Measurements from ENCODE around the gene RECK.
"Not testable (repeated sequence)": the region's sequence is repeated elsewhere in the genome, so short reads cannot be mapped to it uniquely, and the experiment has no call there.

The RECK gene

DNA sequence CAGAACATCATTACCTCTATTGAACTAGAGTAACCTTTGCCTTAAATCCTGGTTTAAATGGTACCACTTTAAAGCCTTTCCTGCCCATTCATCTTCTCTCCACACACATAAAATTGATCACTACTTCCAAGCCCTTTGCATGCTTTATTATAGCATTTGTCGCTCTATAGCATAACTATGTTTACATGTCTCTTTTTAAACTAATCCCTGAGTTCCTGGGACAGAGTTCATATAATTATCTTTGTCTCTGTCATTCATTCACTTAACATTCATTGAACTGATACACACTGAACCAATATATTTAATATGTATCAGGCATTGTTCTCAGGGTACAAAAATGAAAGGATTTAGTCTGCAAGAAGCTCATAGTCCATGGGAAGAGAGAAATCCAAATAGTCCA is 37.3 kb downstream of the RECK start:
- no peak for DNase-seq

DNA sequence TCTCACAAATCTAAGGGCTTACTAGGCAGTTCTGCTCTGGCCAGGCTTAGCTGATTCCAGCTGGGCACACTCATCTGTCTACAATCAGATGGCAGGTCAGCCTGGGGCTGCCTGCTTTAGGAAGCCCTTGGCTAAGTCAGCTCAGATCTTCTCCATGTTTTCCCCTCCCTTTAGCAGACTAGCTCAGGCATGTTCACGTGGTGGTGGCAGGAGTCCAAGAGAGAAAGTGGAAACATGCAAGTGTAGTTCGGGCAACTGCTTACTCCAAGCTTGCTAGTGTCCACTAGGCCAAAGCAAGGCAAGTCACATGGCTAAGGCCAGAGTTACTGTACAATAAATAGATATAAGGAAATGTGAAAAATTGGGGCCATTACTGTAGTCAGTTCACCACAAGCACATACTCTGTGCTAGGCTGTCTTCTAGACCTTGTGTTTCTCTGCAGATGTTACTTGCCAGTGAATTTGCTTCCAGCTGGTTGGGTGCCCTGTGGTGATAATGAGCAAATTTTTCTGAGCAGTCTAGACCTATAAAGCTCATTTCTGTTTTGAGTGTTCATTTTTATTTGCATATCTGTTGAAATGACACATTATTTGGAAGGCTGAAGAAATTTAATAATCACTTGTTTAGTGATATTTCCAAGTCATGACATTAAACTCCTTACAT is 38.3 kb downstream of the RECK start:
- DNase-seq, result no peak

DNA sequence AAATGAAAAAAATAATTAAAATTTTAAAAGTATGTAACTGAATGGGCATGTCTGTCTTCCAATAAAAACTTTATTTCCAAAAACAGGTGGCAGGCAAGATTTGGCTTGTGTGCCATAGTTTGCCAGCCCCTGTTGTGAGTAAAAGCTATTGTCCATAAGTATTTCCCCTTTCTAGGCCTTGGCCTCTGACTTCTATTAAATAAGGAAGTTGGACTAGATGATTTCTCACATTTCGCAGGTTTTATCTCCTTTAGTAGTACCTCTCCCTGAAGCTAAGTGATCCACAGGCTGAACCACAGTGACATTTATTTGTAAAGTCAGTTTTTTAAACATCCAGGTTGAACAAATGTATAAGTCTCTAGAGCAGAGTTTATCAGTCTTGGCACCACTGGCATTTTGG is 41.3 kb downstream of the RECK start:
- DNase-seq, result no peak

DNA sequence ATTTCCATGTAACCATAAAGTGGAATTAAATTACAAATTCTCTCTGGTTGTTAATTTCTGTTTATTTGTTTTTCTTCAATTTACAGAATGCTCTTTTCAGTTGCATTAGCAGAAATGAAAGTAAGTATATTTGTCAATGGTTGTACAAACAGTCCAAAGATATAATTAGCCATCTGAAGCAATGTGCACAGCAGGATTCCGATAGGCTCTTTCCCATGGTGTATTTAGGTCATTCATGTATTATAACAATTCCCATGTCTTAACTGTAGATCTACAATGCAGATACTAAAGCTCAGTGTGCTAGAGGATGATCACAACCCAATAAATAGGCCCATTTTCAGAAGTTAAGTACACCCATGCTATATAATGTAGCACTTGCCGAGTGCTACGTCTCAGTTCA is 43.8 kb downstream of the RECK start:
- no peak for DNase-seq

DNA sequence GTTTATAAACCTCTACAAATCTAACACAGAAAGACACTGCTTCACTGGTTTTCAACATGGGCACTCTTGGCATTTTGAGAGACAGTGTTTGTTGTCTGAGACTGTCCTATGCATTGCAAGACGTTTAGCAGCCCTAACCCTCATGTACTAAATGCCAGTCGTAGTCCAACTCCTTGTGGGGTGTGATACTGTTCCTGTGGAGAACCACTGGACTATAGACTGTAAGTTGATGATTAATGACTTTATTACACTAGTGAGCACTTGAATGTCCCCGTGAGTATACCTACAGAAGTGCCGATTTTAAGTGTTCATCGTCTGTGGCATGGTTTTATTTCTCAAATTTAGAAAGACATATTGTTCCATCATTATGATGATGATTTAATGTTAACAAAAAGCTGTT is 46.2 kb downstream of the RECK start:
- no peak for DNase-seq

DNA sequence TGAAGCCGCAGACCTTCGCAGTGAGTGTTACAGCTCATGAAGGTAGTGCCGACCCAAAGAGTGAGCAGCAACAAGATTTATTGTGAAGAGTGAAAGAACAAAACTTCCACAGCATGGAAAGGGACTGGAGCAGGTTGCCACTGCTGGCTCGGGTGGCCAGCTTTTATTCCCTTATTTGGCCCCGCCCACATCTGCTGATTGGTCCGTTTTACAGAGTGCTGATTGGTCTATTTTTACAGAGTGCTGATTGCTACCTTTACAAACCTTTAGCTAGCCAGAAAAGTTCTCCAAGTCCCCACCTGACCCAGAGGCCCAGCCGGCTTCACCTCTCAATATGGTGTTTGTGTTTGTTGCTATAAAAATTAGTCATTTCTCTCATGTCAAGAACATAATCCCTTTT is 49.7 kb downstream of the RECK start:
- DNase-seq, result no peak

DNA sequence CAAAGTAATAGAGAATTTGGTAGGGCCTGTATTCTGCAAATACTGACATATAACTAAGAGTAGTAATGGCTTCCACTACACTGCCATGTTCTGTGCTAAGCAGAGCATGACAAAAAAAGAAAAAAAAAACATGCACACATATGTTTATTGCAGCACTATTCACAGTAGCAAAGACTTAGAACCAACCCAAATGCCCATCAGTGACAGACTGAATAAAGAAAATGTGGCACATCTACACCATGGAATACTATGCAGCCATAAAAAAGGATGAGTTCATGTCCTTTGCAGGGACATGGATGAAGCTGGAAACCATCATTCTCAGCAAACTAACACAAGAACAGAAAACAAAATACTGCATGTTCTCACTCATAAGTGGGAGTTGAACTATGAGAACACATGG is 50.3 kb downstream of the RECK start:
- DNase-seq, result not testable (repeated sequence)

DNA sequence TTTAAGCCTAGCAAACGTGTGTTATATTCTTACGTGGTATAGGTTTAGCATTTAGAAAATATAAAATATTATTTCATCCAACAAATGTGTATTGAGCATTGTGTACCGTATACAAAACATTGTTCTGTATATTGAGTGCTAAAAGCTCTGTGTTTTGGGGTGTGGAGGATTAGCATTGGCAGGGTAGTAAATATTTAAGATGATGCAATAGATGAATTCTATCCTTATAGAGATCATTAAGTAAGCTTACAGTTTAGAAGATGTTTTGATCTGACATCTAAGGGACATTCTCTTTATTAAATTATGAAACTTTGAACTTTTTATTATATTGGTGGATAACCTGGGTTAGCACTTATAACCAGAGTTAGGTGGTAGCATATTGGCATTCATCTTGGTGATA is 51.3 kb downstream of the RECK start:
- DNase-seq, result no peak

DNA sequence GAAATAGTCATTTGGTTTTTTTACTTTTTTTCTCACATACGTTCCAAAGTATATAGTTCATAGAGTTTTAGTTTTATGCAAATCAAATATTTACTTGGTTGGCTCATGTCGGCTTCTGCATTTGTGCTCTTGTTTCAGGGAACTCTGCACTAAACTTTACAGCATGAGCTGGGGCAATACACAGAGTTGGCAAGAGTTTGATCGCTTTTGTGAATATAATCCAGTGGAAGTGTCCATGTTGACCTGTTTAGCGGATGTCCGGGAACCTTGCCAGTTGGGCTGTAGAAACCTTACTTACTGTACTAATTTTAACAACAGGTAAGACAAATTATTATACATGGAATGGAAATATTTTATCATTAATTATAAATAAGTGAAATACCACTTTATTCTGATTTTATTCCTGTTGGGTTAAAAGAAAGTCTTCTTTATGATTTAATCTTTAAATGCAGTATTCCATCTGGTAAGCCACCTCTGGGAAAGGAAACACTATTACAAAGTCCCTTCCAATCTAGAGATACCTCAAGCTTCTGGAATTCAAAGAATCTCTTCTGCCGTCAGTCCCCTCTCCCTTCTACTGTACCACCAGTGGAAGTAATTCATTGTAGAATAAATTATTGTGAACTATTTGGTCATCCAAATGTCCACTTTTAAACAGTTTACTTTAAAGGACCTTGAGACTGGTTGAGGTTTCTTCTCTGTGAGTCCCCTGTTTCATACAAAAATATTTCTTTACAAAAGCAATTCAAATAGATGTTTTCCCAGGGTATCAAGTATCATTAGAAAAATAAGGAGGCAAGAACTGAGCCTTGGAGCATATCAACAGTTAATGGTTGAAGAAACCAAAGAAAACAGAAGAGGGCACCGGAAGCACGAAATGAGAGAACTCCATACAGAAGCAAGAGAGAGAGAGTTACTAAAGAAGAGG is 54.6 kb downstream of the RECK start:
- no peak for DNase-seq

DNA sequence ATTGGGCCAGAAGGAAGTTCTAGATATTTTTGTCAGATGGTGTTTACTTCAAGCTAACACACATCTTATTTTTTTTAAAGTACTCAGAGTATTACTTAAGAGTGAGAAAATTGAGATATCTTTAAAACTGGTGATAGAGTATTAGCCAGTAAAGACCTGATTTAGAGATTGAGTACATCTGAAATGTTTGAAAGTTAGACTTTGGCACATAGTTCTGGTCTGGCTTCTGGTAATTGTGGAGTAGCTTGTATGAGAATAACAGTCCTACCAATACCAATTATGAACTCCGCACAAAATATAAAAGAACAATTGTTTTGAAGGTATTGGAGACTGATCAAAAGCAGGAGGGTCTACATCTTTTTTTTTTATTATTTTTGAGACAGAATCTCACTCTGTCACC is 55.3 kb downstream of the RECK start:
- DNase-seq, result no peak

DNA sequence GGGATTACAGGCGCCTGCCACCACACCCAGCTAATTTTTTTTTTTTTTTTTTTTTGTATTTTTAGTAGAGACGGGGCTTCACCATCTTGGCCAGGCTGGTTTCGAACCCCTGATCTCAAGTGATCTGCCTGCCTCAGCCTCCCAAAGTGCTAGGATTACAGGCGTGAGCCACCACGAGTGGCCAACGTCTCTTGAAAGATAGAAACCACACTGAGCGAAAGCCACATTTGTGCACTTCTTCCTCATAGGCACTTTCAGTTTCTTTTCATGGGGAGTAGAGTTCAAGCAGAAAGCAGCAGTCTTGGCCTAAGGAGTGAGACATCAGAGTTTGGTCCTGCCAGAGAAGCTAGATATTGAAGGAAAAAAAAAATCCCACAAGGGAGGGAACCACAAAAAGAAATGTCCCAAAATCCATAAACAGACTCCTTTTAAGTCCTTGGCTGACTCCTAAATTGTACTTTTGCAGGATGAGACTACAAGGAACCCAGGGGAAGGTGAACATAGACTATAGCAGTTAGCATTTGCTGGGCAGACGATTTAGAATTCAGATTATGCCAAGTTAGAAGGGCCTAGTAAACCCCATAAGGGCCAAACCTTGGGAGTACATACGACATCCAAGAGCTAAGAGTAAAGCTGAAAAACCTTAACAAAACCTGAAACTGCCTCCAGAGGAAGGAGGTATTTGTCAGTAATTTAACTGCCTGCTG is 55.9 kb downstream of the RECK start:
- DNase-seq, result no peak

DNA sequence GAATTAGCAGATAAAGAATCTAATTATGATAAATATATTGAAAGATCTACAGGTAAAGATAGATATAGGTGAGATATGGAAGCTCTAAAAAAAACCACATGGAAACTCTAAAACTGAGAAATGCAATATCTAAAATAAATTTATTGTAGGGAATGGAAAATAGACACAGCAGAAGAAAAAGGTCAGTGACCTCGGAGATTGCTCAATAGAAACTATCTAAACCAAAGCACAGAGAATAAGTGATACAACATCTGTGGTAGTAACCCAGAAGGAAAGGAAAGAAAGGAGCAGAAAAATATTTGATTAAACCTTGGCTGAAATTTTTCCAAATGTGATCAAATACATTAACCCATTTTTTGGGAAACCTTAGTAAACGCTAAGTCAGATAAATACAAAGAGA is 56.7 kb downstream of the RECK start:
- no peak for DNase-seq

DNA sequence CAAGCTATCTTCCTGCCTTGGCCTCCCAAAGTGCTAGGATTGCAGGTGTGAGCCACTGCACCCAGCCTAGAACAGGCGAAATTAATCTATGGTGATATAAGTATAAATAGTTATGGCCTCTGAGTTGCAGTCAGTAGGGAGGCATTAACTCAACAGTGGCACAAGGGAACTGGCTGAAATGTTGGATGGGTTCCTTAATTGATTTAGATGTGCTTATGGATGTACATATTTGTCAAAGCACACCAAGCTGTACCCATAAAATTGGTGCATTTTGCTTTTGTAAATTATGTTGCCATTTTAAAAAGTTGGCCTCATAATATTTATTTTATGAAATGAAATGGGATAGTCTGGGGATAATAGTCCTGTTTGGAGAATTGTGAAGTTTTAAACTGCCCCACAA is 63.0 kb downstream of the RECK start:
- DNase-seq, result no peak

DNA sequence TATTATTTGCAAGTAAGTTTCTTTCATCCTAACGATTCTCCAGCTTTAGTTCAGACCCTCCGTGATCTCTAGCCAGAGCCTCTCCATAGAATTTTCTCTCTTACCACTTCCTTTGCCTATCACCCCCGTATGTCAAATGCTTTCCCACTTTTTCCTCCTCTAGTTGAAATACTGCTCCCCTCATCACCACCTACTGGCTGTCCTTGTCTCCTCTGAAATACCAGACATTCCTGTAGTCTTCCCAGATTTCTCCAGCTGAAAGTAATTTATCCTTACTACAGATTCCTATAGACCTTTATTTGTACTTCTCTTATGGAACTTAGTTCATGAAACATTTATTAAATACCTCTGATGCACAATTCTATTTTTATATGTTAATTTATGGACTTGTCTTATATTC is 63.8 kb downstream of the RECK start:
- DNase-seq, result no peak

DNA sequence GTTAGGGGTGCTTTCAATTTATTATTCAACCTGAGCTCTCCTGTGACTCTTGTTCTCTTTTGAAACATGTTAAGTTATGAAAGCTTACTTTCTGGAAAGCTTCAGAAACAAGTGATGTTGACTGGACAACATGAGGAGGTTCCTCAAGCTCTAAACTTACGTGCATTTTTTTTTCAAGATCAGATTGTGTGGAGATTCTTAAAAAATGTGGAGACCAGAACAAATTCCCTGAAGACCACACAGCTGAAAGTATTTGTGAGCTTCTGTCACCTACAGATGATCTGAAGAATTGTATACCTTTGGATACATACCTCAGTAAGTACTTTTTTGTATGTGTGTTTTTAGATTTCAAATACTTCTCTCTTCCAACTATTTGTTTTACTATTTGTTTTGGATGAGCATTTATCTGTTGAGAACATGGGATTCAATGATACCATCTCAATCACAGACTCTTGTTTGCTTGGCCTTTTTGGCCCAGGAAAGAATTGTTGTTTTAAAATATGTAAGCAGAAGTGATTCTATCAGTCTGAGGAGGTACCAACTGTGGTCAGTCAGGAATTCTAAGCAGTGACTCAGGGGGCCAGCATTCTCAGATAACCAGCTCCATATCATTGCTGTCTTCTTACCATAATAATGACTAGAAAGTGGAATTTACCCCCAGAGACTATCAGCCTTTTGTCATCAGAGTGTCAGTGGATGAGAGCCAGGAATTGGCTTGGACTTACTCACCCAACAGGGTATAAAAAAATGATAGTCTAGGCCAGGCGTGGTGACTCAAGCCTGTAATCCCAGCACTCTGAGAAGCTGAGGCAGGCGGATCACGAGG is 65.4 kb downstream of the RECK start:
- DNase-seq, result no peak

DNA sequence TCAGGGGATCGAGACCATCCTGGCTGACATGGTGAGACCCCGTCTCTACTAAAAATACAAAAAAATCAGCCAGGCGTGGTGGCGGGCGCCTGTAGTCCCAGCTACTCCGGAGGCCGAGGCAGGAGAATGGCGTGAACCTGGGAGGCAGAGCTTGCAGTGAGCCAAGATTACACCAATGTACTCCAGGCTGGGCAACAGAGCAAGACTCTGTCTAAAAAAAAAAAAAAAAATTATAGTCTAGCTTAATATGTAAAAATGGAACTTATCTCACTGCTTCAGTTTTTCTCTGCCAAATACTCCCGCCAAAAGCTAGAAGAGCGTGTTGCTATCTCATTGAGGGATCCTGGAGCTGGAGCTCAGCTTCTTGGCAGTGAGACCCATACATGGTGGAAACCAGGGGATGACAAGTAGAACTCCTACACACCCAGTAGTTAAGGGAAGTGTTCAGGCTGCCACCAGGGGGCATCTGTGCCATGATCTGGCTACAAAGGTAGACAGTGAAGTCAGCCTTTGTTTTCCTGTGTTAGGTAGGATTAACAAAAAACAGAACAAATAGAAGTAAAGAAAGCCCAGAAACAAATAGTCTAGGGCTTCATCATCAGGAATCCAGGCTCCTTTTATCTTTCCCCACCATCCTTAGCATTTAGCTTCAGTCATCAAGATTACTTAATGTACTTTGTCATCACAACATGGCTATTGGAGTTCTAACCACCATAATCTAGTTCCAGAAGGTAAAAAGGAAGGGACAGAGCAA is 66.2 kb downstream of the RECK start:
- peak; percentile 16 for DNase-seq

DNA sequence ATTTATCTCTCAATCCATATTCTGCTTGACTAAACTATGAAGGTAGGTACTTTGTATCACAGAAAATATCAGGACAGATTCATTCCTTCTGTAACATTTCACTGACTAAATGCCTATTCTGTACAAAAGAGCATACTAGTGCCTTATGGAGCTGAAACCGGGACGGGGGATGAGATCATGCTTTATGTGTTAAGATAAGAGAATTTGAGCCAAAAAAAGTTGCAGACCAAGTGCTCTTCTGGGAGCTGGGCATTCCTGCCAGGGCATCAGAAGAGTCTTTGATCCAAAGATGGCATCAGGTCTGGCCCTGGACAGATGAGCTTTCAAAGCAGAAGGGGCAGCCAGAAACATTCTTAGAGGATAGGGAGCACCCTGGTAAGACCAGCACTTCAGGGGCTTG is 72.4 kb downstream of the RECK start:
- DNase-seq, result no peak

DNA sequence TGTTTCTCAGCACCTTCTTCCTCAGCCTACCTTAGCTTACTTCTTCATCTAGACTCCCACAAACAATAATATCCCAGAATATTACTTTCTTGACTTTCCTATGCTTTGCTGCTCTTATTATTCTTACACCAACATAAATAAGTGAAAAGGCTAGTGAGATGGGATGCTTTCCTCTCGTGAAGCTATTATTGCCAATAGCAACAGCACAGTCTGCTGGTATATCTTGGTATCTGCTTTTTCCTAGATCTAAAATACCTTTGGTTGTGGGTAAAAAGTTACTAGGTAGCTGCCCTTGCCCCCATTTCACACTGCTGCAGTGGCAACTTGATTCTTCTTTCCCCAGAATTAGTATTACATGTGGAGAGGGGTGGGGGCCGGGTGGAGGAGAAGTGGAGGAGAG is 73.7 kb downstream of the RECK start:
- DNase-seq, result no peak

DNA sequence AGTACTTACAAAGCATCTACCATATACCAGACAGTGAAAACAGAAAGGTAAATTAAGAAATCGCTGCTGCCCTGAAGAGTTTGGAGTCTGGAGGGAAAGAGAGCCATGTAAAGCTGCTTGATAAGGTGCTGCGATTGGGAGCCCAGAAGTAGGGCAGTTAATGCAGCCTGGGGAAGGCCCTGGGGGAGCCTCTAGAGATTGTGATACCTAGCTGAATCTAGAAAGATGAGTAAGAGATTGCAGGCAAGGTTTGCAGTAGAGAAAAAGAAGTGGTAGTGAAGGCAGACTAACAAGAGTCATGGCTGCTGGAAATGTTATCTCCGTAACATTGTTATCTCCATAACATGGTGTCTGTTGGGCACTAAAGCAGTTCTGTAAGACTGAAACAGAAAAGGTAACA is 75.8 kb downstream of the RECK start:
- no peak for DNase-seq

DNA sequence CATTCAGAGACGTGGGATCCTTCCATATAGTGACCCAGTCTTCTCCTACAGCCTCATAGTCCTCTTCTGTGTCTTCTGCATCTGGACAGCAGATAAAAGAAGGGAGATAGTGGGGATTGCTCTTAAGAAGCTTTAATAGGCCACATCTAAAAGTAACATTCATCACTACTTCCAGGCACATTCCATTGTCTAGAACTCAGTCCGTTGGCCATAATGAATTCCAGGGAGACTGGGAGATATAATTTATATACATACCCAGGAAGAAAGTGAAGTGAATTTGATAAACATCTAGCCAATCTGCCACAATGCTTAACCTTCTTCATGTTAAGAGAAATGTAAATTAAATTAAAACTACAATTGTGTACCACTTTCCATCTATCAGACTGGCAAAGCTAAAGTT is 77.3 kb downstream of the RECK start:
- DNase-seq, result no peak

DNA sequence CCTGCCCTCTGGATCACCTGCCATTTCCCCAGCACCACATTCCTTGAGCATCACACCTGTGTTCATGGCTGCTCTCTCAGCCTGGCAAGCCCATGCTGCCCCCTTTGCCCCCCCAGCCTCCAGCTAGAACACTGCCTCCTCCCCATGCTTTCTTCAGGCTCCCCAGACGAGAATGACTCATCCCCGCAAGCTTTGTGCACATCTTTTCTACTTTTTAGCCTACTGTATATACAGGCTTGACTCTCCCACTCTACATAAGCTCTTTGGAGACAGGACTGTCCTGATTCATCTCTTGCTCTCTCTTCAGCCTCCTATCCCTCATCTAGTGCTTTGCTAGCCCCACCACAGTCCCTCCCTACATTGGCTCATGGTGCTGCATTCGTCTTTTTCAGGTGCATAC is 79.9 kb downstream of the RECK start:
- no peak for DNase-seq

DNA sequence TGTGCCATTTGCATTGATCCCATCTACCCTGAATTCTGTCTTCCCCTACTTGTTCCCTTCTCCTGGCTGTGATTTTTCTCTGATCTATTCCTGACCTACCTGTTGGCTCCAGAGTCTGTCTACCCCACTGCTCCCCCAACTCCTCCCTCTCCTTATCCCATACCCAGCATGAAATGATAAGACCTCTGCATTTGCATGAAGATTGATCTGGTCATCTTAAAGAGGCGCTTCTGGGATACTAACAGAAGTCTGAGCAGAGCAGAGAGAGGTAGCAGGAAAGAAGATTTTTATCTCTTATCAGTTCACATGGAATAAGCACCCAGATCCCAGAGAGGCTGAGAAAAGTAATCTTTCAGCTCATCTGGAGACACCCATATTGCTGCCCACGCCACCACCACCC is 81.5 kb downstream of the RECK start:
- no peak for DNase-seq
